ENCODE data around the gene GALNTL6. TPM values are rescaled to one million over a fixed set of nuclear protein-coding genes. Genes with fewer than 3 reads are reported as not detected.
A peak's percentile ranks its signal among the peaks of the same experiment; 100 is the strongest.

The GALNTL6 gene
- total and polyA plus RNA-seq, 9 of the 15 experiments (the other 6 are each of a cell fraction or from before 2014, with no cell fraction given): 0.18 to 0.50 (median 0.29) TPM

DNA sequence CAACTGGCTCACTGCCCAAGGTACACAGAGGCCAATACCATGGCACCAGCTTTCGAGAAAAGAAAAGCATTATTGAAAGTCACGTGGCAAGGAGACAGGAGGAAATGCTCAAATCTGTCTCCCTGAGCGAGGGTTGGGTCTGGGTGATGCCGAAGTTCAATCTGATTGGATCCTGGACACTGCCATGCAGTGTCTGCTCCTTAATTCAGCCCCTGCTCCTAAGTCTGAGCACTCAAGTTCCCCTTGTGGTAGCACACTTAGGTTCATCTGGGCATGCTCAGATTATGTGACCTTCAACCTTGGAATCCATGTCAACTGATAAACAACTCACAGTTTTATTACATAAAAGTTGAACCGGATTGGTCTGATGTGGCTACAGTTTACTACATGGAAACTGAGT lies 842.9 kb downstream of the GALNTL6 start (continued):
- no peak for TF ChIP-seq ZFP30 (CRISPR knock-in tag; IDR thresholded peaks at IDR 0.05; ENCODE audit: borderline replicate concordance)
- TF ChIP-seq, protein P1, sequence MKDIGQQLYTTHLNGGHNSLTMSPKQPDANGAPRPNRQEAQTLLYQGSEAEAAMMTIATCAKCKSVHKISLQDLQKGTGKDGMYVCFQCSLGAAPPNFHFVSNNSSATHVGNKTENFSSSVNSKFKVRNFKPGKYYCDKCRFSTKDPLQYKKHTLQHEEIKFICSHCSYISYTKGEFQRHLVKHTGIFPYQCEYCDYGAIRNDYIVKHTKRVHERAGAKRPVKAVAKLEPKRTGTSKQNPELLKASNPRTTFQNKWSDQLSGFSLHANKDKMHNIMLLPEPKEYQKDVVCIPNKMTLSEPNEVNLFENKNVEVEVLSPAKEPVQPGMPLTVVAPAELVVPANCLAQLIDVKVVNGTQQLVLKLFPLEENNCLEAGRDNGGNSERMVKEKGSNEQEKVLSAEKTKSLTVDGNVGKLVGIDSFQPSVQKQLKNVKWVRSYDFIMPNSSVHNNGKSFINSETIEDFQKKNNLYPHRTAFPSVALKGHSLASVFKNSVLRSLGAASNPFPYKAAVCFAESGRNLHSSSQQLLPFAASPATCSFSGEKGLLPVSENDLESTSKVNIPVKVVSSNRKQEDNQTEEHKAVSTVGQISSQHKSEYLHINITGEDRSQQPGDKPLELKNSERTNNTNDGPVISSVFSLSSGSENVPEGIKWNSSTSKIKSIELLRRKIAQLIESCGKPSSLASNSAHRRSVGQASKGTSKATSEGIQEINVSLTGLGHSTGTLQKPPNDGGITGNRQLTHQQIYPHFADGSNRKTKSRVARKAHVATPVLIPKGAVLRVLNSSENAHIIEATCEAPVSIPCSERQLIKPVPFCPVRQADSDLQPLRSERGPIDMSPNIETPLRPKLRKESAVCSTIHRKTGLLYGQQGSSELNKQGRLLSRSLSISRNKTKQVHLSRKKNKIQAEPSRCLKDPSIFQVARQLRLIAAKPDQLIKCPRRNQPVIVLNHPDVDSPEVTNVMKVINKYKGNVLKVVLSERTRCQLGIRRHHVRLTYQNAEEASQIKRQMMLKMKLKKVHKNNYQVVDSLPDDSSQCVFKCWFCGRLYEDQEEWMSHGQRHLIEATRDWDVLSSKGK (CRISPR knock-in tag; IDR thresholded peaks at IDR 0.05): no peak

DNA sequence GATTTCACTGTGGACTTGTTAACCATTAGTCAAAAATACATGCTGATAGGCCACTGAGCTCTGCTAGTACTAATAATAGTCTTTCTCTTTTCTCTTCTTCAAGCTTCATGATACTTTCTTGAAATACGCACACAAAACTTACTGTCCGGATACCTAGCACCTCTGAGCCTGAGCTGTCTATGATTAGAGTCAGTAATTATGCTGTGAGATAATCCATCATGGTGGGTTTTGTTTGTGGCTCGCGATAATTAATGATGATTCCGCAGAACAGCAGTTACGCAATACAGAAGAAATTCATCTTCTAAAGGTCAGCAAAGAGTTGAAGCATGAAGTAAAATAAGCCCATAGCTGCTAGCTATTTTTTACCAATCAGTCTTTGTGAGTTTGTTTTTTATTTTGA lies 843.9 kb downstream of the GALNTL6 start:
- ChIA-PET CTCF (ENCODE audit: low intra/inter-chr PET ratio) (no interaction called here), POLR2A (no interaction called here)
- no peak for ATAC-seq
- 4% methylated on average over 6 of the region's 6 CpGs for WGBS (ENCODE audit: insufficient coverage, low coverage, missing lambda C conversion rate)
- H2AFZ ChIP-seq (ENCODE audit: low read depth, low read length): no peak overlapping the region
- no peak for FAIRE-seq
- H4K20me1 ChIP-seq (replicated peaks; ENCODE audit: control insufficient read depth, insufficient read depth, low read length): no peaks in the 10 kb centered on the region
- TF ChIP-seq ZNF124 (CRISPR knock-in tag; IDR thresholded peaks at IDR 0.05) (no peak), CEBPB (tag; IDR thresholded peaks at IDR 0.05) (peak; percentile 36; the same call in 1 of the 2 replicates), ADNP (tag; IDR thresholded peaks at IDR 0.05) (no peak), CEBPG (CRISPR knock-in tag; IDR thresholded peaks at IDR 0.05) (no peak), CEBPG (tag; conservative IDR thresholded peaks at IDR 0.05 in 1 of 2, IDR thresholded peaks at IDR 0.05 in 1 of 2) (0 out of 4 replicates have a peak, but pooled peaks of 1 of the 2 experiments have one; percentile 36)
- no TSS peak for BruUV-seq (replicated peaks)
- H3K4me2 ChIP-seq (ENCODE audit: insufficient read depth, low read length): no peak overlapping the region
- H3K27me3 ChIP-seq (ENCODE audit: control insufficient read depth in 2 of 2, insufficient read depth in 2 of 2, low read length in 2 of 2): no peaks in the 10 kb centered on the region
- no peak overlapping the region for H3K9ac ChIP-seq (ENCODE audit: insufficient read depth in 1 of 2, low read depth in 2 of 2, low read length in 2 of 2)
- no peaks in the 10 kb centered on the region for H3K36me3 ChIP-seq (ENCODE audit: control insufficient read depth, insufficient read depth, low read length)
- no peak overlapping the region for H3K27ac ChIP-seq (ENCODE audit: extremely low read depth, low read depth, low read length)
- no peak for DNase-seq (ENCODE audit: extremely low read depth in 1 of 4, low spot score in 3 of 4)
- H3K79me2 ChIP-seq (ENCODE audit: control insufficient read depth, insufficient read depth, low read length): no peaks in the 10 kb centered on the region
- H3K9me1 ChIP-seq (ENCODE audit: control insufficient read depth, insufficient read depth, low read length): no peaks in the 10 kb centered on the region
- H3K9me3 ChIP-seq (replicated peaks; ENCODE audit: control insufficient read depth, insufficient read depth, low read depth, low read length): no peaks in the 10 kb centered on the region
- intact Hi-C loops (cut with micrococcal nuclease) (no loop called here), in situ Hi-C loops (cut with MboI) (no loop called here)
- no peaks in the 10 kb centered on the region for H3K4me1 ChIP-seq (replicated peaks in 1 of 2; ENCODE audit: control insufficient read depth in 2 of 2, insufficient read depth in 2 of 2, low read length in 2 of 2)
- no peak overlapping the region for H3K4me3 ChIP-seq

All from K562 (cell line).